H1 (cell line): Measurements from ENCODE around the gene CMSS1. TPM values are rescaled to one million over a fixed set of nuclear protein-coding genes. Genes with fewer than 3 reads are reported as not detected.

Experiments used
- CTCF ChIA-PET: fragments of 300-600 bp; sonication (Branson Sonifier 250); formaldehyde crosslinking; loops from one replicate; lab custom pipeline; 2021; ENCODE audit not compliant: partially characterized antibody; lab: Charles Lee
- POLR2A ChIA-PET: fragments of 300-600 bp; sonication (Branson Sonifier 250); formaldehyde crosslinking; loops from one replicate; lab custom pipeline; 2021; ENCODE audit warnings: inconsistent platforms; ENCODE audit not compliant: partially characterized antibody; lab: Charles Lee
- DNase-seq, 2 experiments: peaks; one replicate each; pipeline versions ENCODE4 v3.0.0 to v3.0.0-alpha.2; 2010 to 2022; ENCODE audit warnings: low spot score in 2 of 2, low read depth in 1 of 2, mixed read lengths in 1 of 2
- FAIRE-seq: peaks from 2 replicates; lab custom pipeline; 2011; peaks lifted over from hg19 to GRCh38; lab: Jason Lieb, UNC
- H2AFZ ChIP-seq: 2 replicates; pipeline ENCODE4 v1.8.1; 2012; ENCODE audit warnings: low read length, inconsistent platforms
- H2AK5ac ChIP-seq: 2 replicates; pipeline ENCODE4 v1.6.1; 2013; ENCODE audit warnings: low read depth, low read length
- H2BK120ac ChIP-seq: replicated peaks from 2 replicates; pipeline ENCODE3; 2013; ENCODE audit warnings: low read depth, low read length, inconsistent platforms
- H2BK12ac ChIP-seq: 2 replicates; pipeline ENCODE4 v1.6.1; 2013; ENCODE audit warnings: low read depth, low read length
- H2BK15ac ChIP-seq: 2 replicates; pipeline ENCODE4 v1.6.1; 2013; ENCODE audit warnings: low read length
- H2BK20ac ChIP-seq: 2 replicates; pipeline ENCODE4 v1.6.1; 2013; ENCODE audit warnings: low read length
- H2BK5ac ChIP-seq: 2 replicates; pipeline ENCODE4 v1.6.1; 2013; ENCODE audit warnings: low read depth, low read length
- H3K14ac ChIP-seq: 2 replicates; pipeline ENCODE4 v1.6.1; 2013; ENCODE audit warnings: inconsistent platforms; ENCODE audit not compliant: insufficient read length
- H3K18ac ChIP-seq: 2 replicates; pipeline ENCODE4 v1.6.1; 2013; ENCODE audit warnings: low read length; ENCODE audit errors: extremely low read depth
- H3K23ac ChIP-seq: 2 replicates; pipeline ENCODE4 v1.6.1; 2013; ENCODE audit warnings: inconsistent platforms; ENCODE audit not compliant: insufficient read length
- H3K23me2 ChIP-seq: 2 replicates; pipeline ENCODE4 v1.6.1; 2013; ENCODE audit warnings: low read depth, low read length
- H3K27ac ChIP-seq: 2 replicates; pipeline ENCODE4 v1.6.1; 2011; ENCODE audit warnings: low read depth, low read length, inconsistent platforms
- H3K27me3 ChIP-seq, 4 experiments: replicated peaks in 1 of 4; 1 replicate in 1 of 4; 2 replicates in 3 of 4; pipeline versions ENCODE4 v1.6.1 to v1.8.1; 2011 to 2013; ENCODE audit warnings: low read length in 3 of 4, mild to moderate bottlenecking in 3 of 4, inconsistent platforms in 2 of 4, mixed read lengths in 2 of 4, moderate library complexity in 1 of 4; ENCODE audit not compliant: control insufficient read depth in 3 of 4, insufficient read depth in 3 of 4; ENCODE audit errors: extremely low read depth in 1 of 4
- H3K36me3 ChIP-seq, 4 experiments: 2 replicates each; pipeline versions ENCODE4 v1.6.1 to v1.8.1; 2011 to 2013; ENCODE audit warnings: mild to moderate bottlenecking in 4 of 4, low read length in 3 of 4, moderate library complexity in 2 of 4, control low read depth in 1 of 4, inconsistent platforms in 1 of 4; ENCODE audit not compliant: insufficient read depth in 4 of 4, control insufficient read depth in 2 of 4
- H3K4ac ChIP-seq: replicated peaks from 2 replicates; pipeline ENCODE3; 2013; ENCODE audit warnings: low read length, low read depth, mixed read lengths, inconsistent platforms; ENCODE audit not compliant: insufficient read length
- H3K4me1 ChIP-seq, 4 experiments: replicated peaks in 1 of 4; 1 replicate in 1 of 4; 2 replicates in 3 of 4; pipeline versions ENCODE4 v1.6.1 to v1.8.1; 2011 to 2013; ENCODE audit warnings: low read length in 3 of 4, inconsistent platforms in 2 of 4, mixed read lengths in 1 of 4; ENCODE audit not compliant: insufficient read depth in 4 of 4, control insufficient read depth in 3 of 4
- H3K4me2 ChIP-seq, 2 experiments: 2 replicates each; pipeline versions ENCODE4 v1.6.1 to v1.8.1; 2011 to 2013; ENCODE audit warnings: low read depth in 2 of 2, low read length in 2 of 2, control low read depth in 1 of 2, inconsistent platforms in 1 of 2, mild to moderate bottlenecking in 1 of 2; ENCODE audit not compliant: insufficient read depth in 1 of 2
- H3K4me3 ChIP-seq, 4 experiments: fragments of 200-600, 300-600 bp in 1 of 4; sonication (generic), shearing (Covaris generic), sonication (Bioruptor Twin) in 1 of 4; 2 replicates each; pipeline versions ENCODE4 v1.5.1 to v1.8.1; 2011 to 2016; ENCODE audit warnings: low read length in 4 of 4, low read depth in 3 of 4, control low read depth in 2 of 4, inconsistent platforms in 2 of 4, mild to moderate bottlenecking in 2 of 4, mixed read lengths in 1 of 4, moderate library complexity in 1 of 4; ENCODE audit not compliant: insufficient read depth in 2 of 4; ENCODE audit errors: extremely low read depth in 1 of 4
- H3K56ac ChIP-seq: replicated peaks from 2 replicates; pipeline ENCODE3; 2013; ENCODE audit warnings: low read depth, mild to moderate bottlenecking, mixed read lengths, low read length, inconsistent platforms; ENCODE audit not compliant: insufficient read length
- H3K79me1 ChIP-seq: 2 replicates; pipeline ENCODE4 v1.6.1; 2013; ENCODE audit warnings: low read depth, low read length, control low read depth
- H3K79me2 ChIP-seq, 2 experiments: 2 replicates each; pipeline versions ENCODE4 v1.6.1 to v1.8.1; 2012 to 2013; ENCODE audit warnings: low read length in 2 of 2, mild to moderate bottlenecking in 2 of 2, inconsistent platforms in 1 of 2; ENCODE audit not compliant: insufficient read depth in 2 of 2, control insufficient read depth in 1 of 2
- H3K9ac ChIP-seq, 4 experiments: replicated peaks in 1 of 4; 1 replicate in 1 of 4; 2 replicates in 3 of 4; pipeline versions ENCODE4 v1.6.1 to v1.8.1; 2011 to 2013; ENCODE audit warnings: low read depth in 3 of 4, low read length in 3 of 4, control low read depth in 2 of 4, mild to moderate bottlenecking in 2 of 4, moderate library complexity in 2 of 4, inconsistent platforms in 1 of 4; ENCODE audit errors: extremely low read depth in 1 of 4
- H3K9me3 ChIP-seq, 2 experiments: 2 replicates each; pipeline versions ENCODE4 v1.6.1 to v1.8.1; 2012 to 2013; ENCODE audit warnings: mild to moderate bottlenecking in 2 of 2, moderate library complexity in 2 of 2, control low read depth in 1 of 2, inconsistent platforms in 1 of 2, low read depth in 1 of 2, low read length in 1 of 2, mixed read lengths in 1 of 2; ENCODE audit not compliant: insufficient read depth in 2 of 2
- H4K20me1 ChIP-seq, 2 experiments: replicated peaks in 1 of 2; 2 replicates each; pipeline versions ENCODE3 to v1.8.1; 2011 to 2013; ENCODE audit warnings: inconsistent platforms in 2 of 2, low read length in 2 of 2, mild to moderate bottlenecking in 1 of 2; ENCODE audit not compliant: insufficient read depth in 2 of 2, control insufficient read depth in 1 of 2
- H4K5ac ChIP-seq: 2 replicates; pipeline ENCODE4 v1.6.1; 2013; ENCODE audit warnings: low read length, low read depth, mixed read lengths, inconsistent platforms; ENCODE audit not compliant: insufficient read length
- H4K8ac ChIP-seq: 2 replicates; pipeline ENCODE4 v1.8.0; 2013; ENCODE audit warnings: mild to moderate bottlenecking, moderate library complexity, low read length, inconsistent platforms; ENCODE audit not compliant: insufficient read depth; ENCODE audit errors: extremely low read depth
- H4K91ac ChIP-seq: replicated peaks from 2 replicates; pipeline ENCODE3; 2013; ENCODE audit warnings: low read length, mixed read lengths, inconsistent platforms; ENCODE audit not compliant: insufficient read length
- BRCA1 ChIP-seq: IDR thresholded peaks from 2 replicates; pipeline ENCODE4 v1.6.1; 2012; ENCODE audit warnings: low read depth, low read length, improper control_type of control experiment
- EGR1 ChIP-seq: IDR thresholded peaks from 2 replicates; pipeline ENCODE4 v1.6.1; 2011; ENCODE audit warnings: low read depth, low read length, borderline replicate concordance
- EP300 ChIP-seq, 2 experiments: IDR thresholded peaks; 1 replicate in 1 of 2; 2 replicates in 1 of 2; pipeline ENCODE4 v1.6.1; 2011 to 2012; ENCODE audit warnings: low read depth in 2 of 2, low read length in 2 of 2, mild to moderate bottlenecking in 2 of 2, borderline replicate concordance in 1 of 2, inconsistent platforms in 1 of 2, moderate library complexity in 1 of 2
- GABPA ChIP-seq: IDR thresholded peaks from 2 replicates; pipeline ENCODE4 v1.6.1; 2011; ENCODE audit warnings: mild to moderate bottlenecking, low read length, moderate library complexity, borderline replicate concordance; ENCODE audit not compliant: insufficient read depth
- GTF2F1 ChIP-seq: IDR thresholded peaks from 2 replicates; pipeline ENCODE4 v1.6.1; 2012; ENCODE audit warnings: low read depth, low read length, improper control_type of control experiment, borderline replicate concordance
- KDM1A ChIP-seq: fragments of 200-600, 300-600 bp; sonication (generic); IDR thresholded peaks from 2 replicates; pipeline ENCODE4 v1.7.1; 2016; ENCODE audit warnings: mild to moderate bottlenecking, low read length, borderline replicate concordance
- KDM4A ChIP-seq: IDR thresholded peaks from one replicate; pipeline ENCODE4 v1.7.1; 2012; ENCODE audit warnings: low read depth, mild to moderate bottlenecking, moderate library complexity, low read length, inconsistent platforms; ENCODE audit not compliant: severe bottlenecking
- NANOG ChIP-seq: IDR thresholded peaks from 2 replicates; pipeline ENCODE4 v1.6.1; 2011; ENCODE audit warnings: low read length, low read depth, mild to moderate bottlenecking, inconsistent platforms; ENCODE audit not compliant: insufficient read depth, poor library complexity, severe bottlenecking
- RBBP5 ChIP-seq: IDR thresholded peaks from 2 replicates; pipeline ENCODE4 v1.7.1; 2012; ENCODE audit warnings: low read depth, mild to moderate bottlenecking, inconsistent platforms, low read length, moderate library complexity, borderline replicate concordance
- TAF1 ChIP-seq: IDR thresholded peaks from 2 replicates; pipeline ENCODE4 v1.6.1; 2011; ENCODE audit warnings: mild to moderate bottlenecking, low read depth, low read length
- TBP ChIP-seq: IDR thresholded peaks from 2 replicates; pipeline ENCODE4 v1.6.1; 2011; ENCODE audit warnings: low read depth, low read length, improper control_type of control experiment
- WGBS, 2 experiments: shearing (Covaris generic) in 1 of 2; methylation state at CpG; one replicate each; pipeline versions ENCODE4 v1.1.6 to v1.1.7; 2013 to 2015; ENCODE audit warnings: low lambda C conversion rate in 2 of 2, mixed read lengths in 2 of 2, inconsistent platforms in 1 of 2, low coverage in 1 of 2, missing lambda C conversion rate in 1 of 2; ENCODE audit not compliant: insufficient replicate concordance in 2 of 2, insufficient coverage in 1 of 2, insufficient read length in 1 of 2; ENCODE audit errors: extremely low coverage in 1 of 2, missing lambda C conversion rate in 1 of 2; 5-methylcytosine and 5-hydroxymethylcytosine counted together
- polyA plus RNA-seq, 7 experiments: library from polyadenylated mRNA; depleted of rRNA in 3 of 7; stranded (reverse) in 5 of 7; unstranded in 2 of 7; fragments of >200 nt in 5 of 7; fragments of 200-250 nt in 2 of 7; gene quantifications; 1 replicate in 5 of 7; 2 replicates in 1 of 7; 4 replicates in 1 of 7; pipeline versions ENCODE4 v1.2.1 to v1.2.3, GENCODE V29; 2011 to 2013; ENCODE audit warnings: missing spikeins in 2 of 7, mixed read lengths in 2 of 7
- total RNA-seq: library from RNA; stranded (reverse); fragmentation: NEBNext Ultra II Directional; extraction: Animal tissue kit (Norgen Biotek cat#: 25700); gene quantifications from 2 replicates; pipeline ENCODE4 v1.2.1, GENCODE V29; 2021

CMSS1 gene
- total and polyA plus RNA-seq, 2 of the 8 experiments (the other 6 are each of a cell fraction or from before 2014, with no cell fraction given), result 15.2 to 75.1 TPM

DNA sequence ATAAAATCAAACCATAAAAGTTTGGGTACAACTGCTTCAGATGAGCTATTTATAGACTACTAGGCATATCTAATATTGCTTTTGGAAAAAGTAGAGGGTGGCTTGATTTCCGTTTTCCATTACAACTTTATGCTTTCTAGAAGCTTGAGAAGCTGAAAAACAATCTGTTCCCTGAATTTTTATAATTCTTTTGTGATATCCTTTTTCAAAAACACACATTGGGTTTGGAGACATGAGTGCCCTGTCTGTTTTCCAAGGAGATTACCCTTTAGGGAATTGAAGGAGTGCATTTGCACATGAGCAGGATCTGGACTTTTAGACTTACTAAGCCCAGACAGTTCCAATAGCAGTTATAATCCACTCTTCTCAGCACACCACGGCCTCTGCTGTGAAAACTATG is 346.1 kb downstream of the CMSS1 start:
- no peak overlapping the region for H3K27ac ChIP-seq
- ChIA-PET CTCF (interaction anchor here (0.6 to 1.3 kb wide), 3 partner anchors 95 to 320 kb away, joined by 3 to 4 read pairs (median 4); no protein-coding TSS in a partner anchor), POLR2A (no interaction called here)
- H3K79me2 ChIP-seq, result no peaks in the 10 kb centered on the region
- H2BK15ac ChIP-seq, result no peak overlapping the region
- H2AFZ ChIP-seq, result no peak overlapping the region
- no peak overlapping the region for H3K4me3 ChIP-seq
- H4K20me1 ChIP-seq, result no peaks in the 10 kb centered on the region
- no peak for DNase-seq
- no peak overlapping the region for H2BK120ac ChIP-seq
- H2BK20ac ChIP-seq, result no peak overlapping the region
- H3K18ac ChIP-seq, result no peak overlapping the region
- WGBS, 2 experiments, result 89% methylated on average over 2 of the region's 2 CpGs; no CpG with 5 or more reads in 1 of the 2 experiments
- H3K9me3 ChIP-seq, result no peaks in the 10 kb centered on the region
- H3K79me1 ChIP-seq, result no peaks in the 10 kb centered on the region
- TF ChIP-seq NANOG (no peak), KDM1A (no peak), EGR1 (no peak), EP300 (IDR thresholded peaks at IDR 0.05; ENCODE audit: borderline replicate concordance in 1 of 2, low read depth in 2 of 2, low read length in 2 of 2) (no peak), KDM4A (no peak), GABPA (no peak), GTF2F1 (no peak), BRCA1 (no peak), RBBP5 (no peak), TBP (no peak), TAF1 (no peak)
- no peaks in the 10 kb centered on the region for H3K27me3 ChIP-seq
- H3K4me2 ChIP-seq, result no peak overlapping the region
- no peak overlapping the region for H3K56ac ChIP-seq
- no peak overlapping the region for H2BK12ac ChIP-seq
- no peak overlapping the region for H3K4ac ChIP-seq
- H2BK5ac ChIP-seq, result no peak overlapping the region
- no peak overlapping the region for H4K91ac ChIP-seq
- no peaks in the 10 kb centered on the region; a peak in 2 of 8 replicates for H3K36me3 ChIP-seq
- H4K8ac ChIP-seq, result no peak overlapping the region
- no peaks in the 10 kb centered on the region for H3K23me2 ChIP-seq
- no peak overlapping the region for H4K5ac ChIP-seq
- H3K4me1 ChIP-seq, result no peaks in the 10 kb centered on the region
- FAIRE-seq, result no peak
- H3K9ac ChIP-seq, result no peak overlapping the region
- no peak overlapping the region for H3K23ac ChIP-seq
- no peak overlapping the region for H3K14ac ChIP-seq
- no peak overlapping the region for H2AK5ac ChIP-seq
